ENCODE results near the gene TMEM39A. TPM values are rescaled to one million over a fixed set of nuclear protein-coding genes. Genes with fewer than 3 reads are reported as not detected.

The TMEM39A gene
- total RNA-seq, 1 experiment from 2014 or later, result 87.1 TPM

DNA sequence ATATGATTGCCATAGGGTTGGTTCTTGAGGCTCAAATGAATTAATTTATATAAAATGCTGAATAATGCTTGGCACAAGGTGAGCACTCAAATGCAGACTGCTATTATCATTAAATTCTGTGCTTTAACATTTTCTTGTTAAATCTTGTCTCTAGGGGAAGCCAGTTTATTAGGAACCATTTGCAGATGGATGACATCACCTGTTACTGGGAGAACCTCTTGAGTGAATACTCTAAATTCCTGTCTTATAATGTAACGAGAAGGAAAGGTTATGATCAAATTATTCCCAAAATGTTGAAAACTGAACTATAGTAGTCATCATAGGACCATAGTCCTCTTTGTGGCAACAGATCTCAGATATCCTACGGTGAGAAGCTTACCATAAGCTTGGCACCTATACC, 28.7 kb upstream of the TMEM39A start:
- Mint-ChIP-seq H3K4me3 (ENCODE audit: unreplicated experiment) (no peak overlapping the region), H3K27ac (ENCODE audit: low read depth, unreplicated experiment) (no peak overlapping the region), H3K4me1 (ENCODE audit: insufficient read depth, unreplicated experiment) (peaks cover under 1% of the 10 kb centered on the region), H3K9me3 (ENCODE audit: unreplicated experiment) (no peaks in the 10 kb centered on the region), H3K36me3 (ENCODE audit: insufficient read depth, unreplicated experiment) (peaks cover 39% of the 10 kb centered on the region), H3K27me3 (ENCODE audit: insufficient read depth, unreplicated experiment) (no peaks in the 10 kb centered on the region)
- BruUV-seq (replicated peaks), result no TSS peak
- POLR2A ChIA-PET, result no interaction called here
- intact Hi-C loops (cut with micrococcal nuclease), result loop anchor here (10.0 kb wide), 1 partner anchor 183 kb away; the partner anchor contains the start of gene COX17
- no peak for DNase-seq (ENCODE audit: unreplicated experiment)
- TF ChIP-seq, protein P1, sequence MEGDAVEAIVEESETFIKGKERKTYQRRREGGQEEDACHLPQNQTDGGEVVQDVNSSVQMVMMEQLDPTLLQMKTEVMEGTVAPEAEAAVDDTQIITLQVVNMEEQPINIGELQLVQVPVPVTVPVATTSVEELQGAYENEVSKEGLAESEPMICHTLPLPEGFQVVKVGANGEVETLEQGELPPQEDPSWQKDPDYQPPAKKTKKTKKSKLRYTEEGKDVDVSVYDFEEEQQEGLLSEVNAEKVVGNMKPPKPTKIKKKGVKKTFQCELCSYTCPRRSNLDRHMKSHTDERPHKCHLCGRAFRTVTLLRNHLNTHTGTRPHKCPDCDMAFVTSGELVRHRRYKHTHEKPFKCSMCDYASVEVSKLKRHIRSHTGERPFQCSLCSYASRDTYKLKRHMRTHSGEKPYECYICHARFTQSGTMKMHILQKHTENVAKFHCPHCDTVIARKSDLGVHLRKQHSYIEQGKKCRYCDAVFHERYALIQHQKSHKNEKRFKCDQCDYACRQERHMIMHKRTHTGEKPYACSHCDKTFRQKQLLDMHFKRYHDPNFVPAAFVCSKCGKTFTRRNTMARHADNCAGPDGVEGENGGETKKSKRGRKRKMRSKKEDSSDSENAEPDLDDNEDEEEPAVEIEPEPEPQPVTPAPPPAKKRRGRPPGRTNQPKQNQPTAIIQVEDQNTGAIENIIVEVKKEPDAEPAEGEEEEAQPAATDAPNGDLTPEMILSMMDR (IDR thresholded peaks at IDR 0.05; ENCODE audit: unreplicated experiment), result no peak
- CTCF ChIA-PET, result interaction anchor here (0.6 kb wide), 1 partner anchor 98 kb away, joined by 3 read pairs; no protein-coding TSS in a partner anchor

DNA sequence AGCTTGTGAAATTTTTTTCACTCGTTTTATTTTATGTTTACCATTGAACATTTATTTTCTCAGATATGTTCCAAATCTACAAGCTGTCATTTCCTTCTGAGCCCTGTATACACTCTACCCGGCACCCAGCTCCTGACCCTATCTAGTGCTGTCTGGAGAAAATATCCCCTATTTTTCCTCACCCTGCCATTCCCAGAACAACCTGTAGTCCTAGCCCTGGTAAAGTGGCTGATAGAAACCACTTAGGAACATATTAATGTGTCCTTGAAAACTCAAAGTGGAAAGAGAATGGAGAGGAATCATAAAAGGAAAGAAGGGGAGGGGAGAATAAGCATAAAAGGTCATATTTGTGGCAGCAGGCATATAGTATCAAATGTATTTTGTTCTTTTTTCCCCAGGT, 26.7 kb upstream of the TMEM39A start:
- CTCF ChIA-PET, result interaction anchor here (1.0 to 1.1 kb wide), 2 partner anchors 15 to 607 kb away, joined by 3 read pairs; no protein-coding TSS in a partner anchor
- TF ChIP-seq, protein P1 (IDR thresholded peaks at IDR 0.05; ENCODE audit: unreplicated experiment), result no peak
- DNase-seq (ENCODE audit: unreplicated experiment), result no peak
- Mint-ChIP-seq H3K9me3 (ENCODE audit: unreplicated experiment) (no peaks in the 10 kb centered on the region), H3K36me3 (ENCODE audit: insufficient read depth, unreplicated experiment) (peaks cover 50% of the 10 kb centered on the region), H3K4me3 (ENCODE audit: unreplicated experiment) (no peak overlapping the region), H3K4me1 (ENCODE audit: insufficient read depth, unreplicated experiment) (no peaks in the 10 kb centered on the region), H3K27ac (ENCODE audit: low read depth, unreplicated experiment) (no peak overlapping the region), H3K27me3 (ENCODE audit: insufficient read depth, unreplicated experiment) (no peaks in the 10 kb centered on the region)
- no TSS peak for BruUV-seq (replicated peaks)
- intact Hi-C loops (cut with micrococcal nuclease), result loop anchor here (10.0 kb wide), 1 partner anchor 185 kb away; the partner anchor contains the start of gene COX17
- POLR2A ChIA-PET, result interaction anchor here (0.8 to 1.4 kb wide), 3 partner anchors 8 to 187 kb away, joined by 3 to 5 read pairs (median 3); partner anchors contain the start of genes COX17 and TIMMDC1

DNA sequence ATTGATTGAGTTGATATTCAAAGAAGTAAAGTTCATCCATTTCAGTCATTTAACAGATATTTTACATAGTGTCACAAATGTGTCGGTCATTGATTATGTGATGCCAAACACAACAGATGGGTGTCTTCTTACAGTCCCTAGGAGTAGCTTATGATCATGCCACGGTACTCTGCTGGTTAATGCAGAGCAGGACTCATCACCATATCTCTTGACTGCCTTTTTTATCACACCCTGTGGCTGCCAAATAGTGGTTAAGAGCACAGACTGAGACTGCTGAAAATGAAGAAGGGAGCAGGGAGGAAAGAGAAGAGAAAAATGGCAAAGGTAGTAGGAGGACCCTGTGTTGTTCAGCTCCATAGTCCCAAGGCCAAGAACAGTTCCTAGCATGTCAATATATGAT, 22.1 kb upstream of the TMEM39A start:
- DNase-seq (ENCODE audit: unreplicated experiment), result no peak
- BruUV-seq (replicated peaks), result no TSS peak
- H3K9me3 Mint-ChIP-seq (ENCODE audit: unreplicated experiment), result no peaks in the 10 kb centered on the region
- H3K4me1 Mint-ChIP-seq (ENCODE audit: insufficient read depth, unreplicated experiment), result peaks cover 5% of the 10 kb centered on the region
- TF ChIP-seq, protein P1 (IDR thresholded peaks at IDR 0.05; ENCODE audit: unreplicated experiment), result no peak
- H3K27ac Mint-ChIP-seq (ENCODE audit: low read depth, unreplicated experiment), result no peak overlapping the region
- ChIA-PET POLR2A (interaction anchor here (1.8 to 1.9 kb wide), 3 partner anchors 9 to 16 kb away, joined by 5 to 9 read pairs (median 5); partner anchors contain the start of genes POGLUT1 and TIMMDC1), CTCF (interaction anchor here (0.7 kb wide), 2 partner anchors 11 to 122 kb away, joined by 3 to 4 read pairs; no protein-coding TSS in a partner anchor)
- no peak overlapping the region for H3K4me3 Mint-ChIP-seq (ENCODE audit: unreplicated experiment)
- peaks cover 55% of the 10 kb centered on the region for H3K36me3 Mint-ChIP-seq (ENCODE audit: insufficient read depth, unreplicated experiment)
- intact Hi-C loops (cut with micrococcal nuclease), result no loop called here
- H3K27me3 Mint-ChIP-seq (ENCODE audit: insufficient read depth, unreplicated experiment), result no peaks in the 10 kb centered on the region

DNA sequence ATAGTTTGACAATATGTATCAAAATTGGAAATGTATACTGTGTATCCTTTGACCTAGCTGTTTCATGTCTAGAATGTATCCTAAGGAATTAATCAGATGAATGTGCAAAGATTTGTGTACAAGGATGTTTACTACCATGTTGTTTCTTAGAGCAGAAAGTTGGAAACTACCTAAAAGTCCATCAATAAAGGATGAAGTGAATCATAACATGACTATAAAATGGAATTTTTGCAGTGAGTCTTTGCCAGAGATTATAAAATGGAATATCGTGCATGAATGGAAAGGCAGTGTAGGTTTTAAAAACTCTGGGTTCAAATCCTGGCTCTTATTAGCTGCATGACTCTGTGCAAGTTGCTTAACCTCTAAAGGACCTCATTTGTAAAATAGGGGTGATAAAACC, 19.7 kb upstream of the TMEM39A start:
- CTCF ChIA-PET, result no interaction called here
- Mint-ChIP-seq H3K4me1 (ENCODE audit: insufficient read depth, unreplicated experiment) (peaks cover 5% of the 10 kb centered on the region), H3K36me3 (ENCODE audit: insufficient read depth, unreplicated experiment) (peaks cover 71% of the 10 kb centered on the region), H3K4me3 (ENCODE audit: unreplicated experiment) (no peak overlapping the region), H3K9me3 (ENCODE audit: unreplicated experiment) (no peaks in the 10 kb centered on the region), H3K27ac (ENCODE audit: low read depth, unreplicated experiment) (no peak overlapping the region), H3K27me3 (ENCODE audit: insufficient read depth, unreplicated experiment) (no peaks in the 10 kb centered on the region)
- TF ChIP-seq, protein P1 (IDR thresholded peaks at IDR 0.05; ENCODE audit: unreplicated experiment), result no peak
- intact Hi-C loops (cut with micrococcal nuclease), result no loop called here
- no TSS peak for BruUV-seq (replicated peaks)
- DNase-seq (ENCODE audit: unreplicated experiment), result no peak
- POLR2A ChIA-PET, result interaction anchor here (1.2 kb wide), 1 partner anchor 15 kb away, joined by 6 read pairs; the partner anchor contains the start of gene TIMMDC1
